HuH-7 (cell line): ENCODE measurements around the gene TBC1D14.

Experiments used
- DNase-seq: peaks from one replicate; pipeline ENCODE4 v3.0.0; 2011; ENCODE audit warnings: low spot score

Gene TBC1D14

DNA sequence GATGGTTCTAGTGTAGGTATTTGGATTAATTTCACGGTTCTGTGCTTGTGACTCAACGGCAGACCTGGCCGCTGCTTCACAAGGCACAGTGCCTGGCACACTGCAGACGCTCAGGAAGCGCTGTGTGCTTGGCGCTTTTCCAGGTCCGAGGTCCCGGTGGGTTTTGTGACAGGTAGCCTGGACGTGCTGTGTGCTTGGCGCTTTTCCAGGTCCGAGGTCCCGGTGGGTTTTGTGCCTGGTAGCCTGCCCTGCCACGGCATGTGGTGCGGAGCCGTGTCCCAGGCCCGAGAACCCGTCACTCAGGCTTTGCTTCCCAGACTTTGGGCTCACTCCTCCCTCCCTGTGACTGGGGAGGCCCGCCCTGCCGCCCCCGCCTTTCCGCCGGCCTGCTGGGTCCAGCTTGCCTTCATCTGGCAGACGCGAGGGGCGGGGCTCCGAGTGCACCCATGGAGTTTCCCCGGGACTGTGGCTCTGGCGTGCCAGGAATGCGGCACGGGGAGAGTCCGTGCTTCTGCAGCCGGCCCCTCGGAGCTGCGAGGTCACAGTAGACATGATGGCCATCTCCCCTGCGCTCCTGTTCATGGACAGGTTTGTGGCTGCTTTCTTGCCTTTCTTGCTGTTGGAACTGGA is 44.2 kb downstream of the TBC1D14 start:
- DNase-seq, result no peak

DNA sequence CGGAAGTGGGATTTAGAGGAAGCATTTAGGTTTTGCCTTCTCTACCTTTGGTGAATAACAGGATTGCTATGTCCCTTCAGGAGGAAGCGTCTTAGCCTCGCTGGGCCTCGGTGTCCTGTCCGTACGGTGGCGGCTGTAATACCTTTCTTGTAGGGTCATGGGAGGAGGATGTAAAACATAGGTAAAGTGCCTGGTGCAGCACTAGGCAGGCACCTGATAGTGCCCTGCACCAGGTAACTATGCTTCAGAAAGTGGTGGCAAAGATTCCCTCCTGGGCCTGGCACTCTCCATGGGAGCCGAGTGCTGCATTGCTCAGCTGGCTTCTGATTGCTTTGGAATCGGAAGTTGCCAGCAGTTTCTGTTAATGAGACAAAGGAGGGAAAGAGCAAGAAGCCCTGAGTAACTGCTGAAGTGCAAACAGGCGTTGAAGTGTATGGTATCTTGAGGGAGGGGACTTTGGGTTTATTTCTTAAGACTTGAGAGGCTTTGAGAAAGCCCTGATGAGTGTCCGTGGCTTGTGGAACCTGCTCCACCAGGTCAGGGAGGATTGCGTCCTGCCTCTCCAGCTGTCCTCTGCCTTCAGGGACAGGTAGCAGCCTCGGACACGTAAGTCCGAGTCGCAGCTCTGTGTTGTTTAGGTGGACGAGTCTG is 45.8 kb downstream of the TBC1D14 start:
- no peak for DNase-seq

DNA sequence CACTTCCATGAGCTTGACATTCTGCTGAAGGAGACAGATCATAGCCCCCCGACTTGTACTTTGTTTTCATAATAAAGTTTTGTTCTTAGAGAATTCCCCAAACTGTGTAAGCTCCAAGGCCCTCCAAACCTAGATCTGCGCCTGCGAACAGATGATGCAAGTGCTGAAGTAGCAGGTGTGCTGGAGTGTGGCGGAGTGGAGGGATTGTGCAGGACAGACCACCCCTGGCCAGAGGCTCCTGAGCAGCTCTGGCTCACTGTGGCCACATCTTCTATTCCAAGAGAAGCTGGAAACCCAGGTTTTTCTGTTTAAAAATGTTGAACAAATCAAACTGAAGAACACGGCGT is 46.4 kb downstream of the TBC1D14 start:
- no peak for DNase-seq

- DNase-seq, result no peak
These were observed 47.0 kb downstream of the TBC1D14 start for GRCh38 chr4:6956434-6957147.

- no peak for DNase-seq
These were observed 47.5 kb downstream of the TBC1D14 start for GRCh38 chr4:6957148-6957520.

DNA sequence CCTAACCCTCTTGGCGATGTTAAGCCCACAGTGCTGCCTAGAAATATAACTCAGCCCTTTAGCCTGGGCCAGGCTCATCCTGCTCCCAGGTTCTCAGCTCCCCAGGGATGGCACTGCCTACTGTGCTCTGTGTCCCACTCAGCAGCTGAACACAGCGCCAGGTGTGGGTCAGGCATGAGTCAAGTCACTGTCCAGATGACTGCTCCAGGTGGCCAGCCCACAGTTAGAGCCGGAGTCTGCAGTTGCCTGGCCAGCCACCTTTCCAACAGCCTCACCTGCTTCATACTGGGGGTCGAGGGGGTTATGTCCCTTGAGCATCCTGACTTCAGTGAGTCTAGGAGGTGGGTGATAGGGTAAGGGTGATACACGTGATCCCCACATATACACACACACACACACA is 48.4 kb downstream of the TBC1D14 start:
- no peak for DNase-seq

GRCh38 chr4:6959261-6959660 is 49.6 kb downstream of the TBC1D14 start:
- DNase-seq, result no peak

DNA sequence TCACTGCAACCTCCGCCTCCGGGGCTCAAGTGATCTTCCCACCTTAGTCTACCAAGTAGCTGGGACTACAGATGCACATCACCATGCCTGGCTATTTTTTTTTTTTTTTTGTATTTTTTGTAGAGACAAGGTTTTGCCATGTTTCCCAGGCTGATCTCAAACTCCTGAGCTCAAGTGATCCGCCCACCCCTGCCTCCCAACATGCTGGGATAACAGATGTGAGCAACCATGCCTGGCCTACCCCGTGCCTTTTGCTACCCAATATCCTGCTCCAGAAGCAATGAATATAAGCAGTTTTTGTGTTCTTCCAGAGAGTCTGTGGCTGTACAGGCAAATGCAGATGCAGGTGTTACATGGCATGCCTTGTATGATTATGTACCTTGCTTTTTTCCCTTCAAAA is 50.5 kb downstream of the TBC1D14 start:
- no peak for DNase-seq

DNA sequence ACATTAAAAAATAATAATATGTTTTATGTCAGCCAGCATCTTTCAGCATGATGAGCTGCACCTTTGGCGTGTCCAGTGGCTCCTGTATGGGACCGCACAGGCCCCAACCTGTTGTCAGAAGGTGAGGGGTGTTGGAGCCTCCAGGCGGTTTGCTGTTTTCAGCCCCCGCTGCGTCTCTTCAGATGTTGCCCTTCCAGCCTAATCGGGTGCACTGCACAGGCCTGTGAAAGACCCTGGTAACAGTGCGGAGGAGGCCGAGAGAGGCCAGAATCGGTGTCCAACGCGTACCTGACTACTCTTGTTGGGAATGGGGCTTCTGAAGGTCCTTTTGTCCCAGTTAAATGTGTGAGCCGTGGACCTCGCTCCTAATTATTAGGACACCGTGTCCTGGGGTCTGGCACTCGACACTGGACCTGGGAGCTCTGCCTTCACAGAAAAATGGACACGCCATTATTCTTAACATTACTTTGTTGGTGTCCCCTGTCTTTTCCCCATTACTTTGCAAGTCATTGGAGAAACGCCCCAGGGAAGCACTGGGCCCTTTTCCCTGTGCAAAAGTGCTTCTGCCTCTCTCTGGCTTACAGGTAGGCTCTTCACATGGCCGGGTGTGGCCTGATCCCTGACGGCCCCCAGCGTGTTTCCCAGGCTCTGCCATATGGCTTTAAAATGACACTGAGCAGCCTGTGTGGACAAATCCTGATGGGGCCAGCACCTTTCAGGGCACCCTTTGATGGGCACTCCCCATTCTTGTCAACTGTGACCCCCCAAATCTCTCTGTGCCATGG is 51.2 kb downstream of the TBC1D14 start:
- DNase-seq, result no peak

GRCh38 chr4:6961496-6962210 is 52.0 kb downstream of the TBC1D14 start:
- DNase-seq, result no peak

DNA sequence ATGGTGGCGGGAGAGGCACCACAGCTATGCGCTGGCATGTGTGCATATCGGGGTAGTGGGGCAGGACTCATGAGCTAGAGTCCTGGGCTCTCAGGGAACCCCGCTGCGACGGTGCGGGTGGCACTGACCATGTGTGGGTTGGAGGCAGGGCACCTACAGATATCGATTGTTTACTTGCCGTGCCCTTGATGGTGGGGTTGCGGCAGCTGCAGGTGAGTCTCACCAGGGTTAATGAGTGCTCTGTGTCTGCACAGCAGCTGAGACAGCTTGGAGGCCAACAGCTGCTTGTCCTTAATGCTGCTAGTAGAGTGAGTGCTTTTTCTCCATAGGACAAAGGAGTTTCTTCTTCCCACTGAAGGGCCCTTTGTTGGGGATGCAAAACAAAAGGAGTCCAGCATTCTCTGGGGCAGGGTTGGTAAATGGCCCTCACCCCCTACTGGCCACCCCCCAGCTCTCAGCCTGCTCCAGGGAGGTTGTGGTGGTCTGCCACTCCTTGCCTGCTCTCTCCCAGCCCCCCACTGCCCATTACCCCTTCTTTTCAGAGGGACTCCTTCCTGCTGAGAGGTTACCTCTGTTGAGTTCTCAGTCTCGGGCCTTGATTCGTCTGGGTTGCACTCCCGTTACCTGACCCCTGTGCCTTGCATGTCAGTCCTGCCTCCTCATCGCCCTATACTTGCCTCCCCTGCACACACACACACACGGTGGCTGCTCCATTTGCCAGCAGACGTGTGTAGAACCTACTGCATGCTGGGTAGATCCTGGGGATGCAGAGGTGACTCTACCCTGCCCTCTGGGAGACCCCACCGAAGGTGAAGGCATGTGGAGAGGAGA is 52.8 kb downstream of the TBC1D14 start:
- DNase-seq, result no peak

- no peak for DNase-seq
These were observed 53.5 kb downstream of the TBC1D14 start for GRCh38 chr4:6963139-6963611.

DNA sequence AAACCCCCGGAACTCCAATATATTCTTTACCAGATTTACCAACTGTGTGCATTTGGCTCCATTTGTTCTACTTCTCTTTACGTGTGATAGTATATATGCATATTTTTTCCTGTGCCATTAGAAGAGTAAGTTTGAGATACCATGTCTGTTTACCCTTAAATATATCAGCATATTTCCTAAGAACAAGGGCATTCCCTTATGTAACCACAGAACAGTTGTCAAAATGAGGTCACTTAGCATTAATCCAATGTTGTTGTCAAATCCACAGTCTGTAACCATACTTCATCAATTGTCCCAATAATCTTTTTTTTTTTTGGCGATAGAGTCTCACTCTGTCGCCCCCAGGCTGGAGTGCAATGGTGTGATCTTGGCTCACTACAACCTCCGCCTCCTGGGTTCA is 55.2 kb downstream of the TBC1D14 start:
- DNase-seq, result no peak

- DNase-seq, result no peak
These were observed 55.7 kb downstream of the TBC1D14 start for GRCh38 chr4:6965329-6965728.

DNA sequence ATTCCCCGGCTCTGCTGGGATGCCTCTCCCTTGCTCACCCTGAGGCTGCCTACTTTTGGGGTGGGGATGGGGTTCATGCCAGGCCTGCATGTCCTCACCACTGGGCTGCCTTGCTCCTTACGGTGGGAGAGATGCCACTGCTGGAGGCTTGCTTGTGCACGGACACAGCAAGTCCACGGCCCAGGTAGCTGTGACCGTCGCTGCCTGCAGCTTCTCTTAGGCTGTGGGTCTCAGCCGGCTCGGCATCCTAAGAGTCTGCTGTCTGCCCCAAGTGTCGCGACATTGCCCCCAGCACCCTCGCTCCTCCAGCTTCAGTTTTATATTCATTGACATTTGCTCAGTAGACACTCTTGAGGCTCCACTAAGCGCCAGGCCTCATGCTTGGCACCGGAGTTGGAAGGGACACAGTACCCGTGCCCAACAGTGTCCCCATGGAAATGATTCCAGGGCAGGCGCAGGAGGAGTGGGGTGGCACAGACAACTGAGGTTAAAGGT is 58.3 kb downstream of the TBC1D14 start:
- no peak for DNase-seq

DNA sequence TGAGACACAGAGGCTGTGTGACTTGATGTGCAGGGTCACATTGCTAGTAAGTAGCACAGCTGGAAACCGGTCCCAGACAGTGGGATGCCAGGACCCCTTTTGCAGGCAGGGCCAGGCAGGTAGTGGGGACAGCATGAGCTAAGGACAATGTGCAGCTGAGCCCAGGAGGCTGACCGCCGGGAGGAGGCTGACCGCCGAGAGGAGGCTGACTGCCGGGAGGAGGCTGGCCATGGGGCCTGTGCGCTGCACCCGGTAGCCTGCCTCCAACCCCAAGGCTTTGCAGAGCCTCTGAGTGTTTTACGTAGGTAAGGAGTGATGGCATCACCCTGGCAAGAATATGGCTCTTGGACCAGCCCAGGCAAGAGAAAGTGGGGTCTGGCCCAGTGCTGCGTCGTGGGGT is 58.9 kb downstream of the TBC1D14 start:
- DNase-seq, result no peak

DNA sequence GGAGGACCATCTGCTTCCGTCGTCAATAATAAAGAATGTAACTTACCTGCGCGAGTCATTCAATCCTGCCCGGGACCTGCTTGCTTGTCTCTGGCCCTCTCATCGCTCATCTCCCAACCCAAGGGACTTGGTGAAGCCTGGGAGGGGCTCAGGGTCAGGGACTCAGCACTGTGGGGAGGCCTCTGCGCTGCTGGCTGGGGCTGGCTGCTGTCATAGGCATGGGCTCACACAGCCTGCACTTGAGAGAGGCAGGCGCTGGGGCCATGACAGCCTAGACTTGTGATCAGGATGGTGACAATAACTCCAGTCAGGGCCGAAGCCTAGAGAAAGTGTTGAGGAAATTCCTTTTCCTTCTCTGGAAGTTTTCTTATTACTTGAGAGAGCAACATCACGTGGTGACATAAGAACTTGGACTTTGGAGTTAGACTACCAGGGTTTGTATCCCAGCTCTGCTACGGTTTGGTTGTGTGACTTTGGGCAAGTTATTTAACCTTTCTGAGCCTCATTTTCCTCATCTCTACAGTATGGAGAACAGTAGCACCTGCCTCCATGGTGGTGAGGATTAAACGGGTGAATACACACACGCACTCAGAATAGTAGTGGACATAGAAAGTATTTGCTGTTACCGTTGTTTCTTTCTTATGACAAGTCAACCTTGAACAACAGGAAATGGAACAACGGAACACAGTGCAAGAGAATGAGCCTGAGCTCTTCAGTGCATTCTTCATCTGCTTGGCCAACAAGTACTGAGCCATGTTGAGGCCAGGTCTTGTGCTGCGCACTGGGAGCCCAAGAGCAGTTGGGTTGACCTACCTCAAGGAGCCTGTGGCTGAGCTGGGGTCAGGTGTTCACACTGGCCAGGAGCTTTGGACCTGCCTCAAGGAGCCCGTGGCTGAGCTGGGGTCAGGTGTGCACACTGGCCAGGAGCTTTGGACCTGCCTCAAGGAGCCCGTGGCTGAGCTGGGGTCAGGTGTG is 60.5 kb downstream of the TBC1D14 start:
- DNase-seq, result no peak

DNA sequence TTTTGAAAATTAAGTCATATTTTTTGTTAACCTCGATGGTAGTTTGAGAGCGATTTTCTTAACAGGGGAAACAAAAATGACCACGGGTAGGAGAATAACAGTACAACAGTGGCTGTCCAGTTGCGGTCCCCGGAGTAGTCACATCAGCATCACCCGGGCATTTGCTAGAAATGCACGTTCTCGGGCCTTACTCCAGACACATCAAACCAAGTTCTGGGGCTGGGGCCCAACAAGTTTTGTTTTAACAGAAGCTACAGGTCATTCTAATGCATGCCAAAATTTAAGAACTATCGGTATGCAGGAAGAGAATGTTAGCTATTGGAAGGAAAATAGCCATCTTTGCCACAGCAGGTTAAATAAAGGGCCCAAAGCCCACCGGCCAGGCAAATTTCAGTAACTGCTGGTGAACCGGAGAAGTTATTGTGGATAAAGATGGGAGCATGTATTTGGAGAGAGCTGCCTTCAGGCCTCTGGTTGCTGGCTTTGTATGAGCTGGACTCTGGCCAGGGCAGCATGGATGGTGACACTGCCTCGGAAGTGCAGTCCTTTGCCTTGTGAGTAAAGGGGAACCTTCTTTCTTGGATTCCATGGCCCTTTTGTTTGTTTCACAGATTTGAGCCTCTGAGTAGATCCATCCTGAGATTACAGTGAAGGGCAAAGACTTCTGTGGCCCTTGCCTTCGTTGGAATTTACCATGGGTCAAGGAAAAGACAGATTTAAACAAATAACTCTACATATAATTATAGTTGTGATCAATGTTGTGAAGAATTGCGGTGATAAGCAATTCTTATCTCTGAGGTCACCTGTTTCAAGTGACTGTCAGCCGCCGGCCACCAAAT is 62.1 kb downstream of the TBC1D14 start:
- DNase-seq, result no peak

DNA sequence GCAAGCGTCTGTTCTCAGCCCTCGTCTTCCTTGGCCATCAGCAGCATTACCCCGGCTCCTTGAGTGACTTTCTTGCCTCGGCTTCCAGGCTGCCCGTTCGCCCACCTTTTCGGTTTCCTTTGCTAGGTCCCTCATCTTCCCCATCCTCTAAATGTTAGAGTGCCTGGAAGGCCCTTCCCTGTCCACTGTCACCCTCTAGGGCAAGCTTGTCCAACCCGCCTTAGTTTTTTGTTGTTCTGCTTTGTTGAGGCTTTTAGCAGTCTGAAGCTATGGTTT is 62.7 kb downstream of the TBC1D14 start:
- no peak for DNase-seq
